ENCODE data around the gene STXBP5L.

DNA sequence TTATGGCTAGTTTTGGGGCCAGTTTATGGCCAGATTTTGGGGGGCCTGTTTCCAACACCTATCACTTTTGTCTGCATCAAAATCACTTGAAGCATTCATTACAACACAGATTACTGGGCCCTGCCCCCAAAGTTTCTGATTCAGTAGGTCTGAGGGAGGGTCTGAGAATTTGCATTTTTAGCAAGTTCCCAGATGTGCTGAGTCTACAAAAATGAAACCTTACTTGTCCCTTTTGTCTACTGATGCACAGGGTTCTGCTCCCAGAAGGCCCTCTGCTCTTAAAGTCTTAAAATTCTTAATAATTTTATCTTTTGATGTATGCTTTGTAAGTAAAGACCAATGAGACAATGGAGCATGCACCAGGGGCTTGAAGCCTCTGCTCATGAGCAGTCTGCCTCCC lies 491.8 kb downstream of the STXBP5L start:
- TF ChIP-seq, protein P1, sequence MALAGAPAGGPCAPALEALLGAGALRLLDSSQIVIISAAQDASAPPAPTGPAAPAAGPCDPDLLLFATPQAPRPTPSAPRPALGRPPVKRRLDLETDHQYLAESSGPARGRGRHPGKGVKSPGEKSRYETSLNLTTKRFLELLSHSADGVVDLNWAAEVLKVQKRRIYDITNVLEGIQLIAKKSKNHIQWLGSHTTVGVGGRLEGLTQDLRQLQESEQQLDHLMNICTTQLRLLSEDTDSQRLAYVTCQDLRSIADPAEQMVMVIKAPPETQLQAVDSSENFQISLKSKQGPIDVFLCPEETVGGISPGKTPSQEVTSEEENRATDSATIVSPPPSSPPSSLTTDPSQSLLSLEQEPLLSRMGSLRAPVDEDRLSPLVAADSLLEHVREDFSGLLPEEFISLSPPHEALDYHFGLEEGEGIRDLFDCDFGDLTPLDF (CRISPR knock-in tag; IDR thresholded peaks at IDR 0.05) = no peak
- TF ChIP-seq ETV6 (CRISPR knock-in tag; IDR thresholded peaks at IDR 0.05) (no peak), NFYB (CRISPR knock-in tag; conservative IDR thresholded peaks at IDR 0.05; ENCODE audit: low read depth) (no peak), AFF4 (CRISPR knock-in tag; IDR thresholded peaks at IDR 0.05; ENCODE audit: borderline replicate concordance) (no peak), ATF3 (CRISPR knock-in tag; conservative IDR thresholded peaks at IDR 0.05) (no peak), ZNF416 (CRISPR knock-in tag; IDR thresholded peaks at IDR 0.05) (no peak), HMGXB4 (CRISPR knock-in tag; IDR thresholded peaks at IDR 0.05) (no peak), CREB1 (CRISPR knock-in tag; IDR thresholded peaks at IDR 0.05) (no peak)
- TF ChIP-seq, protein P2, sequence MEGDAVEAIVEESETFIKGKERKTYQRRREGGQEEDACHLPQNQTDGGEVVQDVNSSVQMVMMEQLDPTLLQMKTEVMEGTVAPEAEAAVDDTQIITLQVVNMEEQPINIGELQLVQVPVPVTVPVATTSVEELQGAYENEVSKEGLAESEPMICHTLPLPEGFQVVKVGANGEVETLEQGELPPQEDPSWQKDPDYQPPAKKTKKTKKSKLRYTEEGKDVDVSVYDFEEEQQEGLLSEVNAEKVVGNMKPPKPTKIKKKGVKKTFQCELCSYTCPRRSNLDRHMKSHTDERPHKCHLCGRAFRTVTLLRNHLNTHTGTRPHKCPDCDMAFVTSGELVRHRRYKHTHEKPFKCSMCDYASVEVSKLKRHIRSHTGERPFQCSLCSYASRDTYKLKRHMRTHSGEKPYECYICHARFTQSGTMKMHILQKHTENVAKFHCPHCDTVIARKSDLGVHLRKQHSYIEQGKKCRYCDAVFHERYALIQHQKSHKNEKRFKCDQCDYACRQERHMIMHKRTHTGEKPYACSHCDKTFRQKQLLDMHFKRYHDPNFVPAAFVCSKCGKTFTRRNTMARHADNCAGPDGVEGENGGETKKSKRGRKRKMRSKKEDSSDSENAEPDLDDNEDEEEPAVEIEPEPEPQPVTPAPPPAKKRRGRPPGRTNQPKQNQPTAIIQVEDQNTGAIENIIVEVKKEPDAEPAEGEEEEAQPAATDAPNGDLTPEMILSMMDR (IDR thresholded peaks at IDR 0.05) = no peak
- TF ChIP-seq, protein P3, sequence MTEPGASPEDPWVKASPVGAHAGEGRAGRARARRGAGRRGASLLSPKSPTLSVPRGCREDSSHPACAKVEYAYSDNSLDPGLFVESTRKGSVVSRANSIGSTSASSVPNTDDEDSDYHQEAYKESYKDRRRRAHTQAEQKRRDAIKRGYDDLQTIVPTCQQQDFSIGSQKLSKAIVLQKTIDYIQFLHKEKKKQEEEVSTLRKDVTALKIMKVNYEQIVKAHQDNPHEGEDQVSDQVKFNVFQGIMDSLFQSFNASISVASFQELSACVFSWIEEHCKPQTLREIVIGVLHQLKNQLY (CRISPR knock-in tag; IDR thresholded peaks at IDR 0.05) = no peak
- TF ChIP-seq, protein P4, sequence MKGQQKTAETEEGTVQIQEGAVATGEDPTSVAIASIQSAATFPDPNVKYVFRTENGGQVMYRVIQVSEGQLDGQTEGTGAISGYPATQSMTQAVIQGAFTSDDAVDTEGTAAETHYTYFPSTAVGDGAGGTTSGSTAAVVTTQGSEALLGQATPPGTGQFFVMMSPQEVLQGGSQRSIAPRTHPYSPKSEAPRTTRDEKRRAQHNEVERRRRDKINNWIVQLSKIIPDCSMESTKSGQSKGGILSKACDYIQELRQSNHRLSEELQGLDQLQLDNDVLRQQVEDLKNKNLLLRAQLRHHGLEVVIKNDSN (CRISPR knock-in tag; IDR thresholded peaks at IDR 0.05) = no peak
- TF ChIP-seq, protein P5, sequence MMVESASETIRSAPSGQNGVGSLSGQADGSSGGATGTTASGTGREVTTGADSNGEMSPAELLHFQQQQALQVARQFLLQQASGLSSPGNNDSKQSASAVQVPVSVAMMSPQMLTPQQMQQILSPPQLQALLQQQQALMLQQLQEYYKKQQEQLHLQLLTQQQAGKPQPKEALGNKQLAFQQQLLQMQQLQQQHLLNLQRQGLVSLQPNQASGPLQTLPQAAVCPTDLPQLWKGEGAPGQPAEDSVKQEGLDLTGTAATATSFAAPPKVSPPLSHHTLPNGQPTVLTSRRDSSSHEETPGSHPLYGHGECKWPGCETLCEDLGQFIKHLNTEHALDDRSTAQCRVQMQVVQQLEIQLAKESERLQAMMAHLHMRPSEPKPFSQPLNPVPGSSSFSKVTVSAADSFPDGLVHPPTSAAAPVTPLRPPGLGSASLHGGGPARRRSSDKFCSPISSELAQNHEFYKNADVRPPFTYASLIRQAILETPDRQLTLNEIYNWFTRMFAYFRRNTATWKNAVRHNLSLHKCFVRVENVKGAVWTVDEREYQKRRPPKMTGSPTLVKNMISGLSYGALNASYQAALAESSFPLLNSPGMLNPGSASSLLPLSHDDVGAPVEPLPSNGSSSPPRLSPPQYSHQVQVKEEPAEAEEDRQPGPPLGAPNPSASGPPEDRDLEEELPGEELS (CRISPR knock-in tag; IDR thresholded peaks at IDR 0.05) = no peak

Data from WTC11 (cell line).